ELF-1 (cell line): ENCODE measurements around the gene RAC3.

ENCODE experiments used
- DNase-seq: peaks from one replicate; pipeline ENCODE4 v3.0.0-alpha.2; 2016; ENCODE audit warnings: low read depth, low spot score

The RAC3 gene

DNA sequence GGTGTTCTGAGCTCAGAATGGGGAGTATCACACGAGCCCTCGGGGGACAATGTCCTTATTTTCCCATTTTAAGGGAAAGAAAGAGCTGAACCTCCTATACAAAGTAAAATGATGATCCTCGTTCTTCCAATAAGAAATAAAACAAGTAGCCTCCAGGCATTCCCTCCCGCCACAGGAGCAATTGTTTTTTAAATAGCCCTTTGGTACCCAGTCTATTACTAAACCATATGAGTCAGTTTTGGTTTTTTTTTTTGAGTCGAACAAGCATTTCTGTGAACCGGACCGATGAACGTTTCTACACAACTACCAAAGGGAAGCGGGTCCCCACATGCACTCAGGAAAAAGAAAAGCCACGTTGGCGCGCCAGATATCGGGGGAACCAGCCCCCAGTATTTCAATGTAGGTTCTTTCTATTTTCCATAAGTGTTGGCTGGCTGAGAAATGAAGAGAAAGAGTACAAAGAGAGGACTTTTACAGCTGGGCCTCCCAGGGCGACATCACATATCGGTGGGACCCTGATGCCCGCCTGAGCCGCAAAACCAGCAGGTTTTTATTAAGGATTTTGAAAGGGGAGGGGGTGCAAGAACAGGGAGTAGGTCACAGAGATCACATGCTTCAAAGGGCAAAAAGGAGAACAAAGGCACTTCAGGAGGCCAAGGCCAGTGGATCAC, 9.8 kb downstream of the RAC3 start:
- DNase-seq, result no peak

DNA sequence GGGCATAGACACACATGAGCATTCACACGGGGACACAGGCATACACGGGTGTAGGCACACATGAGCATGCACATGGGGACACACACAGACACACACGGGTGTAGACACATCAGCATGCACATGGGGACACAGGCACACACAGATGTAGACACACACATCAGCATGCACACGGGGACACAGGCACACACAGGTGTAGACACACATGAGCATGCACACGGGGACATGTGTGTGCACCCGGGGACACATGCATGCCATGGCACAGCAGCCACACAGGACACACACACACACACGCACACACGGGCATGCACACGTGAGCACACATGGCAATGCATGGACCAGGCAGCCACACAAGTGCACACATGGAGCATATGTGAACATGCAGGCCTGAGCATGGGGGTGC, 11.2 kb downstream of the RAC3 start:
- no peak for DNase-seq

DNA sequence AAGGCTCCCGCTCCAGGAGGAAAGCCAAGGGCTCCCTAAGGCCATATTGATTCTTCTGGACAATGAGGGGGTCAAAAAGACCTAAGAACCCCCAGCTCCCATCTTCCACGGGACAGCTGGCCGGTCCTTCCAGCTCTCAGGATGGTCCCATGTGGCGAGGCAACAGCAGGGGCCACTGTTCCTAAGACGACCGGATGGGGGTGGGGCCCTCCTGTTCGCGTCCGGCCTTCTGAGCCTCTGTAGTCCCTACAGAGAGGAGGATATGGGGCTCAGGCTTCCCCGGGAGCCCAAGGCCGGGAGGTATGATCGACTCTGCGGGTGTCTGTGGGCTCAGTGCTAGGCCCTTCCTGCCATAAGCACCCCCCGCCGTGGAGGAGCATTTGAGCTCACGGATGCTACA, 12.0 kb downstream of the RAC3 start:
- no peak for DNase-seq

DNA sequence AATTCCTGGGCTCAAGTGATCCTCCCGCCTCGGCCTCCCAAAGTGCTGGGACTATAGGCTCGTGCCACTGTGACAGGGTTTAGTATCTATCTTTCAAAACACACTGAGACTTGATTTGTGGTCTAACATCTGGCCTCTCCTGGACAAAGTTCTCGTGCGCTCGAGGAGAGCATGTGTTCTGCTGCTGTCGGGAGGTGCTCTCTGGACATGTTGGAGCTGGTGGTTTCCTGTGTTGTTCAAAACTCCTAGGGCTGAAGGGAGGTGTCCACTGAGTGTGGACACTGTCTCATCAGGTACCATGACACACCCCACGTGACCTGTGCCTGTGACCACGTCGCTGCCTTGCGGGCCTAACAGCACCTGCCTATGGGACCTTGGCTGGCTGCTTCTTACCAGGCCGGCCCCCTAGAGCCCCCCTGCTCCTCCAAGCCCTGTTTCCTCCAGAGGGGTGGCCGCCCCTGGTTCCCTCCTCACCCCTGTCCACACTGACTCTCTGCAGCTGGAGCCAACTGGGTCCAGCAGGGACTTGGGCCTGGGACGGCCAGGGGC, 14.5 kb downstream of the RAC3 start:
- no peak for DNase-seq

DNA sequence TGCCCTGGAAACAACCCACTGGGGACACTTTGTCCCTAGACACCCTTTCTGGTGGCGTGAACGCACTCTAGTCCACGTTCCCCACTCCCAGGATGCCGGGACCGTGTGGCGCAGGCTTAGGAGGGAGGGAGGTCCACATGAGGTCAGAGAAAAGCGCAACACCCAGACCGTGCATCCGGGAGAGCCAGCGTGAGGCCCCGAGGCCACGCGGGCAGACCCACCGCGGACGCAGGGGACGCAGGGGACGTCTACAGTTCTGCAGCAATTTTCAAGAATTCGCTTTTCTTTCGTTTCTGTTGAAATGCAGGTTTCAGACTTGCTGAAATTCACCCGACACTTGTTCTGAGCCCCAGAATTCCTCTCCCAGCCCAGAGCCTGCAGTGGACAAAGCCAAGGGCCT, 15.4 kb downstream of the RAC3 start:
- DNase-seq, result no peak

DNA sequence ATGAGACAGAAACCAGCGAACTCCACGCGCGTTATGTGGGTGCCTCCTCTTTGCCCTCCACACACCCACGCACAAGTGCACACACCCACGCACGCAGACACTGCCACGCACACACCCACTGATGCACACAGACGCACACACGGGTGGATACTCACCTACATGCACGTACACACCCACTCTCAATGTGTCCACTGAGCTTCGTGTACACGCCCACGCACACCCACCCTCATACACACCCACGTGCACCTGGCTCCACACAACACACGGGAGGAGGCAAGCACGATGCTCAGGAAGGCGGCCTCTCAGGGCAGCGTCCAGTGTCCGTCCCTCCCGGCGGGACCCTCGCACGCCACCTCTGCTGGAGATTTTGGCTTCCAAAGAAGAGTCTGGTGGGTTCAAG, 15.9 kb downstream of the RAC3 start:
- DNase-seq, result no peak

DNA sequence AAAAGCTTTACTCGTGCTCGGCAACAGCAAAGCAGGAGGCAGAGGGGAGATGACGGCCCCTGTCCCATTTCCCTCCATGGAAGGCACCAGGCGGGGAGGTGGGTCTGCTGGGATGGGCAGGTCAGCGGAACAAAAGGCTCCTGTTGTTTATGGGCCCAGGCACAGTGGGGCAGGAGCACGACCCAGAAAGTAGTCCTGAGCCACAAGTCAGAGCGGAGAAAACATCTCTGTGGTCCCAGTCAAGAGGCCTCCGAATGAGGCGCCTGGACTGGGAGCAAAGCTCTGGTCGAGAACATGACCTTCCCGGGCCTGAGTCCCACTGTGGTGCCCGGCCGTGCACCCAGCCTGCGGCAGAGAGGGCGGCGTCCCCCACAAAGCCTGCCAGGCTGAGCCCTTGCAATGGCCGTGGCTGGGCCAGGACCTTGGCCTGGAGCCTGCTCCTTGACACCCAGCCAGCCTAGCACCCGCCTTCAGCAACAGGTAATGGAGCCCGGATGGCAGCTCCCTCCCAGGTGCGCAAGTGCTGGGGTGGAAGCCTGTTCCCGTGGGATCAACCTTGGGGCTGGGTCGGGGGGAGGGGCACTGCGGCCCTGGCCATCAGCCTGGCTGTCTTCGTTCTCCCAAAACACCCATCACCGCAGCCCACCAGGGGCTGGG, 16.6 kb downstream of the RAC3 start:
- DNase-seq, result no peak

DNA sequence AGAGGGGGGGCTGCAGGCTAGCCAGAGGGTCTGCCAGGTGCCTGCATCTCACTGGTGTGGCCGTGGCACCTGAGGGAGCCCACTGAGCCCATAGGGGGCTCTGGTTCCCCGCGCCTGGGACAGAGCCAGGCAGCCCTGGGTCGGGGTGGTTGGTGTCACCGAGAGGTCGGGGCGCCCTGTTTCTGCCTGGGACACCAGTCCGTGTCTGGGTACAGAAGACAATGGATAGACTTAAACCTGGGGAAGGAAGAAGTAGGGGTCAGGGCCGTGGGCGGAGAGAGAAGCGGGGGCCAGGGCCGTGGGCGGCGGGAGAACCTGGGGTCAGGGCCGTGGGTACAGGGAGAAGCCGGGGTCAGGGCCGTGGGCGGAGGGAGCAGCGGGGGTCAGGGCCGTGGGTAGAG, 17.1 kb downstream of the RAC3 start:
- no peak for DNase-seq

DNA sequence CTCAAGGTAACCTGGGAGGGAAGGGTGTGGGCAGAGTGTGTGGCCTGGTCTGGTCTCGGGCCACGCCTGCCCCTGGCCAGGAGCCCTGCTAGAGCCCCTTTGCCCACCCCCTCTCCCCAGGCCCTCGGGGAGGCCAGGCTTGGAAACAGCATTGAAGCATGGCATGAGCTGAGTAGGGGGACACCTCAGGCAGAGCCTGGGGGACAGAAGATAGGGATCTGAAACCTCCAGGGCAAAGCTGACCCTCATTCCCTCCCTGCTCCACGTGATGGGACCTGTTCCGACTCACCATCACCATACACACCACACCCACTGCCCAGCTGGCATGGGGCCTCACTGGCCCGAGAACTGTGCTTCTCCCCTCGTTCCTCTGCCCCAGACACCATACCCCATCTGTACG, 17.6 kb downstream of the RAC3 start:
- DNase-seq, result no peak

DNA sequence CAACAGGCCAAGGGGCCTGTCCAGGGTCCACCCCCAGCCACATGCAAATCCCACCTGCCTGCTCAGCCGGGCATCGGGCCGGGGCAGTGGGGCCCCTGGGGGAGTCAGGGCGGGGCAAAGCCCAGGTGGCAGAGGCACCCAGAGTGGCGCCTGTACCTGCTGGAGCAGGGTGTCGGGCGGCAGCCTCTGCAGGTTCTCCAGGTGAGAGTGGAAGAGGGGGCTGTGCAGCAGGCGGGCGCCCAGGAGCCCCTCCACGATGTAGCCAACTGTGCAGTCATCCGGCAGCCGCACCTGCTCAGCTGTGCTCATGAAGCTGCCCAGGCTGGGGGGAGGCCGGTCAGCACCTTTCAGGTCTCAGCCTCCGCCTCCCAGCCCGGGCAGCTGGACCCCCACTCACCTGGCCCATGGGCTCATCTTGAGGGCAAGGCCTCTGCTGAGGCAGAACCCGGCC, 18.1 kb downstream of the RAC3 start:
- DNase-seq, result no peak

DNA sequence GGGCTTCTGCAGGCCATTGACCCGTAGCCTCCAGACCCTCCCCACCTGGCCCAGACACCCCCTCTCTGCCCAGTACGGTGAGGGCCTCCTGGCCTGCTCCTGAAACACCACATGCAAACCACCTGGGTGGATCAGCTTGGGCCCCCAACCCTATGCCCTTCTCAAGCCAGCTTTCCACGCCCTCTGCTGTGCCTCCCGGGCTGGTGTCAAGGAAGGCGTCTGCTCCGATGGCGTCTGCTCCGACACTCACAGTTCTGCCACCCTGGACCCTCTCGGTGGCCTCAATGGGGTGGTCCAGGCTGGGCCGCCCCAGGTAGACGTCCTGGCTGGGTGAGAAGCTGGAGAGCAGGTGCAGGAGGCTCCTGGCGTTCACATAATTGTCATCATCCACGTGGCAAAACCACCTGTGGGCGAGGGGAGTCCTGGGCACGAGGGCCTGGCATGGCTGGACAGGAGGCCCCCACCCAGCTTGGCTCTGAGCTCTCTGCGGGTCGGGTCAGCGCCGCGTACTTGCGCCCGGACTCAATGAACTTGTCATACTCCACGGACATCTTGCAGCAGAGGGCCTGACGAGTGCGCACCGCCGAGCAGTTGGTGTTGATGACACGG, 18.8 kb downstream of the RAC3 start:
- no peak for DNase-seq

DNA sequence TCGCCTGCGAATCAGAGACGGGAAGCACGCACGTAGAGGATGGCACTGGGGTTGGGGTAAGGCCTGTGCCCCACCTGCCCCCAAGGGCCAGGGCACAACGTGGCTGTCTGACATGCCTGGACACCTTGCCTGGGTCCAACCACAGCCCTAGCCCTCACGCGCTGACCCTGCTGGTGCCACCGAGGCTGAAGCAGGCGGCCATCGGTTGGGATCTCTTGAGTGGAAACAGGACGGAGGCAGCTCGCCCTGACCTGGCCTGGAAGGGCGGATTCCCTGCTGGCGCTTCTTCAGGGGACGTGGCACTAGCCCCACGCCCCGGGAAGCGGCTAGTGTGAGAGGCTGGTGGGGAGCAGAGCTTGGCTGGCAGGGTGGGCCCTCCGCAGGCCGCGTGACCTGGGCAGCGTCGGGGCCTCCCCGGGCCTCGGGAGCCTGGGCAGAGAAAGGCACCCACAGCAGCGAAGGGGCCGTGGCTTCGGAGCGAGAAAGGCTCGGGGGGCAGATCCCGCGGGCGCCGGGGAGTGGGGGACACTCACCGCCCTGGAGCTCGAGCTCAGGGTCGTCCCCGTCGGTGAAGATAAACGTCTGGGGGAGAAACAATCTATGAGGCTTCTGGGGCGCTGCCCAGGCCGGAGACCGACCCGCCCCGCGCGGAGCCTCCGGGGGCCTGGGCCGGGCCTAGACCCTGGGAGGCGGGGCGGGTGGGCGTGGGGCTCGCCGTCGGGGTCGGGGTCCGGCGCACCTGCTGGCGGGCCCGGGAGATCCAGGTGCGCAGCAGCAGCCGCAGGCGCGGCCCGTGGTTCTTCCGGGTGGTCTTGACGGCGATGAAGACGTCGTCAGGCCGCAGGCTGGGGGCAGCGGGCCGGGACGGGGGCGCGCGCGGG, 19.5 kb downstream of the RAC3 start:
- no peak for DNase-seq

DNA sequence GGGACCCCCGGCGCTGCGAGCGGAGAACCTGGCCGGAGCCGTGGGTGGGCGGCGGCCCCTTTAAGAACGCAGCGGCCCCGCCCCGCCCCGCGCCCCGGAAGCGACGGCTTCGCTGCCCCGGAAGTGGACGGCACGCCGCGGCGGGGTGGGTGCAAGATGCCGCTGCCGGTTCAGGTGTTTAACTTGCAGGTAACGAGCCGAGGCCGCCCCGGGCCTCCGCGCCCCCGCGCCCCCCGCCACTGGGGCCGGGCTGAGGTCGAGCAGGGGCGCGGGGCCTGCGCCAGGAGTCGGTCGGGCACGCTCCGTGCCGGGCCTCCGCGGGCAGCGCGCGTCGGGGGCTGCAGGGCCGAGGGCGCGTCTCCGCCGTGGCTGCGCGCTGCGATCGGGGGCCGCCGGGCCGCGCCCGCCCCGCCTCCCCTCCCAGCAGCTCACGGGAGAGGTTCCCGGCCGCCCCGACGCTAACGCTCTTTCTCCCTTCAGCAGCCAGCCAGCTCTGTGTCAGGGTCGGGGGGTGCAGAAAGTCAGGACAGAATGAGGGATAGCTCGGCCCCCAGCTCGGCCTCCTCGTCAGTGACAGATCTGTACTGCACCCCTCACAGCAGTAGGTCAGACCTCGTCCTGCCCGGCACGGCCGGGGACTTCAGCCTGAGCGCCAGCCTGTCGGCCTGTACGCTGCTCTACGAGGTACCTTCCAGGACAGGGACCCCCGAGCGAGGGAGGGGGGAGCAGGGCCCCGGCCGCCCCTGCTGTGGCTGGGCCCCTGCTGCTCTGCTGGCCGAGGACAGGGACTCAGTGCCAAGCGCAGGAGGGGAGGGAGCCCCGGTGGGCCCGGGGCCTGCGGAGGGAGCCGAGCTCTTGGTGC, 20.5 kb downstream of the RAC3 start, which contains the start of the genes GPS1 and RFNG:
GPS1 (plus strand) TSS at position 123 of the 862 bp plus-strand sequence; CDS start at position 157, 34 bp downstream.
RFNG (minus strand) TSS at position 36 of the 862 bp plus-strand sequence. CDS start 45 bp downstream, outside the sequence.
- no peak for DNase-seq

DNA sequence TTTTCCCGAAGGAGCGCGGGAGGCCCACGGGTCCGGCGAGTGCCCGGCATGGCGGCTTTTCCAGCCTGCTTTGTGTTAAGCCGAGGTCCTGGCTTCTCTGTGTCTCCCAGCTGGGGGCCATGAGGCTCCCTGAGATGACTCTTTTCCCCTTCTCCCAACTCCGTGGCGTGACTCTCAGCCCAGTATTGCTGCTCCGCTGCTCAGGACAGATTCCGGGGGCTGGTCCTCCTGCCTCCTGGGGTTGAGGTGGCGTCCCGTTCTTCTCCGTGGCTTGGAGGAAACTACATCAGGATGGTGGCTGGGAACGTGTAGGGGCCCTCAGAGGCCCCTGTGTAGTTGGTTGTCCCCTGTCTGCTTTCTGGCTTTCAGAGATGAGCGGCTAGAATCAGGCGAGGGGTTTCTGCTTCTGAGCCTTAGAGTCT, 21.2 kb downstream of the RAC3 start:
- DNase-seq, result no peak

DNA sequence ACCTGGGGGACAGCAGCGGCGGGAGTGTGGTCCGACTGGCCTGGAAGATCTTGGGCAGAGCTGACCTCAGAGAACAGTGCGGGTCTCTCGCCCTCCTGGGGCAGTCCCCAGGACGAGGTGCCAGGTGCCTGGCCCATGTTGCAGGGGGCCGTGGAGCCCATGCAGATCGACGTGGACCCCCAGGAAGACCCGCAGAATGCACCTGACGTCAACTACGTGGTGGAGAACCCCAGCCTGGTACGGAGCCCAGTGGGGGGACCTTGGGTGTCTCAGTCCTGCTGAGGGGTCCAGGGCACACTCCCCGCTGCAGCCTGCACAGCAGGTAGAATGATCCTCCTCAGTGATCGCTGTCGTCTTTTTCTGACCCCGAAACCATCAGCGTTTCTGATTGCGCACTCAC, 21.7 kb downstream of the RAC3 start:
- DNase-seq, result no peak

DNA sequence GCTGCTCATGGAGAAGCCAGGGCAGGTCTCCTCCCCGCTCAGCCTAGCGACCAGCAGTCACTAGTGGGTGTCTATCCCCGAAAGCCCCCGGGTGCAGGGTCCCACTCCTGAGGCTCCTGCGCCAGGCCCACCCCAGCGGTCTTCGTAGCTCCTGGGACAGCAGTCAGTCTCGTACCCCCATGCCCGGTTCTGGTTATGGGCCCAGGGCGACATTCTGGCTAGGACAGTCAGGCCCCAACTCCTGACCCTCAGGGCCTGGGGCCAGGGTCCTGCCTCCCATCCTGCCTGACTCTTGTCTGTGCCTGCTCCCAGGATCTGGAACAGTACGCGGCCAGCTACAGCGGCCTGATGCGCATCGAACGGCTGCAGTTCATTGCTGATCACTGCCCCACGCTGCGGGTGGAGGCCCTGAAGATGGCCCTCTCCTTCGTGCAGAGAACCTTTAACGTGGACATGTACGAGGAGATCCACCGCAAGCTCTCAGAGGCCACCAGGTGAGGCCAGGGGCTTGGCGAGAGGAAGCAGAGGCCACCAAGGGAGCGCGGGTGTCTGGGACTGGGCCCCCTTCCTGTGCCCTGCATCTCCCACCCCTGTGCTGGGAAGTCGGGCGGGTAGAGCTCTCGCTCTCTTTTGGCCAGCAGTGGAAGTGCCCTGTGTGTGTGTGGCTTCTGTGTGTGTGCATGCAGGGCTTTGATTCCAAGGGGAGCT, 22.2 kb downstream of the RAC3 start:
- DNase-seq, result no peak

DNA sequence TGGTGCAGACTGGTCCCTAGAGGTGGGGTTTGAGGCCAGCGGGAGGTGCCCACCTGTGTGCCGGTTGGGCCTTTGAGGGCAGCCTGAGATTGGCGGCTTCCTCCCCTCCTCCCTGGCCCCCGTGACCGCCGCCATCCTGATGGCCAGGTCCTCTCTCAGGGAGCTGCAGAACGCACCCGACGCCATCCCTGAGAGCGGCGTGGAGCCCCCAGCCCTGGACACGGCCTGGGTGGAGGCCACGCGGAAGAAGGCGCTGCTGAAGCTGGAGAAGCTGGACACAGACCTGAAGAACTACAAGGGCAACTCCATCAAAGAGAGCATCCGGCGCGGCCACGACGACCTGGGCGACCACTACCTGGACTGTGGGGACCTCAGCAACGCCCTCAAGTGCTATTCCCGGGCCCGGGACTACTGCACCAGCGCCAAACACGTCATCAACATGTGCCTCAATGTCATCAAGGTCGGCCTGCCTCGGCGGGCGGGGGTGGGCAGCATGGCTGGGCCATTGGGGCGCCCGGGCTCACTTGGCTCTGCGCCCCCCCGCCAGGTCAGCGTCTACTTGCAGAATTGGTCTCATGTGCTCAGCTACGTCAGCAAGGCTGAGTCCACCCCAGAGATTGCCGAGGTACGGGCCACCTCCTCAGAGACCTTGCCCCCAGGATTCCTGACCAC, 23.0 kb downstream of the RAC3 start:
- DNase-seq, result no peak

DNA sequence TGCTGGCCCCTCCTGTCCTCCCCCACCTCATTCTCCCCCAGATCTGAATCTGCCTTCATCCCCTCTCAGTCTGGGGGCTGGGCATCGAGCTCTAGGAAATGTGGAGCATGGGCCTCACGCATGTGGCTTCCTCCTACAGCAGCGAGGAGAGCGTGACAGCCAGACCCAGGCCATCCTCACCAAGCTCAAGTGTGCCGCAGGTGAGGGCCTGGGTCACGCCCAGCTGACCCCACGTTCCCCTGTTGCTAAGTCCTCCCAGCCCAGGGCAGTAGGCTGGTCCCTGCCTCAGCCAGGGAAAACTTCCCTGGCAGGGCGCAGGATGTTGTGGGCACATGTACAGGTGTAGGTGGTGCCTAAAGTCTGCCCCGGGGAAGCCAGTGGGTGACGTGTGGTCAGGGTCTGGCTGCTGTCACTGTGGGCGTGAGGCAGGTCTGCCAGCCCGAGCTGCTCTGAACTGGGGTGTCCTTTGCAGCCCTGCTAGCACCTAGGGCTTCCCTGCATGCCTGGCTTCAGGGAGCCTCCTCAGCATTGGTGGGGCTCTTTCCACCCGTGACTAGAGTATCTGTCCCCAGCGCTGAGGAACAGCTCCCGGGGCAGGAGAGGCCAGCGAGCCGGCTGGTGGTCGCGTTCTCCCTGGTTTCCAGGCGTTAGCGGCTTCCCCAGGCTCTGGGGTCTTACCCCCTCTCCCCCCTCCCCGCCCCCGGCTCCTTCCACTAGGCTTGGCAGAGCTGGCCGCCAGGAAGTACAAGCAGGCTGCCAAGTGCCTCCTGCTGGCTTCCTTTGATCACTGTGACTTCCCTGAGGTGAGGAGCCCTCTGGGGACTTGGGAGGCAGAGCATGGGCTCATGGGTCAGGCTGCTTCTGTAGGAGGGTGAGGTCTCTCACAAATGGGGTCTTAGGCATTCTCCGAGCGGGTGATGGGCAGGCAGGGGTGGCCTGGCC, 23.8 kb downstream of the RAC3 start:
- DNase-seq, result no peak
